Fibroblast of skin of abdomen (primary cell): ENCODE results near the gene PTPRG.

Source experiments
- DNase-seq: peaks from one replicate; pipeline ENCODE4 v3.0.0-alpha.2; 2013

The PTPRG gene

DNA sequence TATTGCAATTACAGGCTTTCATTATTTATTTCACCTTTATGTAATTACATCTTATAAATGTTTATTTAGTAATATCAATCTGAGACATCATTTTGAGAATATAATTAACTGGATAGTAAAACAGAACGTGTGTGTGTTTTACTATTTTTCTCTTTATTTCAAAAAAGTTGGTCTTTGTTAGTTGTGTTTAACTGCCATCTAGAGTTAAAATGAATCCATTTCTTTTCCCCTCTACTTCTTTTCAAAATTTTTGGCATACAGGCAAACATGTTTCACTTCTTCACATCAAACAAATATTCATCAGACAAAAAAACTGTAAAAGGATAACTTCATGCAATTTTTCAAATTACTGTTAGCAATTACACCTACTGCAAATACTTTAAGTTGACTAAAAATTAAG, 750.8 kb downstream of the PTPRG start:
- no peak for DNase-seq

- no peak for DNase-seq
Measured at GRCh38 chr3:62316525-62316924, 755.2 kb downstream of the PTPRG start.

GRCh38 chr3:62318365-62318751, 757.0 kb downstream of the PTPRG start:
- DNase-seq = no peak

DNA sequence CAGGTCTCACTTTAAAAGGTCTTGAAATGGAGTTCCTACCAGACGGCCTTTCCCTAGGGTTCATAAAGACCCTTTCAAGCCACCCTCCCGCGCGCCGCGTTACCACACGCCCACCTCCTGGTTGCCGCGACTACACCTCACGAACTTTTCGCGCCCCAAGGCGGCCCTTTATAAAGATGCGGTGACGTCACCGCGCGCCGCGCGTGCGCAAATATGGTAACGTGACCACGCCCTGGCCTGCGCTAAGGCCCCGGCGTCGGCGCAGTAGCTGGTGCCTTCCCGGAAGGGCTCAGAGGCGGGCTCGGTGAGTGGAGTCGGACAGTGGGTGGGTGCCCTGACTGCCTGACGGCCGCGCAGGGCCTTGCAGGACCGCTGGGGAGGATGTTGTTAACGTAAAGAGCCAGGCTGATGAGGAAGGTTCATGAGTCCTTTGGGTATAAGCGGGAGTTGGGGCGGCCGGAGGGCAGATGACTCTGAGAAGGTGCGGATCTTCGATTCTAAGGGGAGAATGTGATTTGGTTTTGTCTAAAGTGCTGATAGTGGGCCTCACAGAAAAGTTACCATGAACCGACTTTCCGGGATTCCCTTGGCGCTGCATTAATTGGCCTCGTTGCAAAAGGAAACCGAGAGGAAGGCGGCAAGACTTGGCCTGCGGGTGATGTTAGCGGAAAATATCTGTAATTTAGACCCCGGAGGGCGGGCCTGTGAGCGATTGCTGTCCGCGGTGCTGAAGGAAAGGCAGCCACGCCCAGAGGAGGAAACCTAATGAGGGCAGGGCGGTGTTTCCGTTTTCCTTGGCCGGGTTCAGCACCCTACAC, 757.6 kb downstream of the PTPRG start:
- DNase-seq = peak; percentile 89

DNA sequence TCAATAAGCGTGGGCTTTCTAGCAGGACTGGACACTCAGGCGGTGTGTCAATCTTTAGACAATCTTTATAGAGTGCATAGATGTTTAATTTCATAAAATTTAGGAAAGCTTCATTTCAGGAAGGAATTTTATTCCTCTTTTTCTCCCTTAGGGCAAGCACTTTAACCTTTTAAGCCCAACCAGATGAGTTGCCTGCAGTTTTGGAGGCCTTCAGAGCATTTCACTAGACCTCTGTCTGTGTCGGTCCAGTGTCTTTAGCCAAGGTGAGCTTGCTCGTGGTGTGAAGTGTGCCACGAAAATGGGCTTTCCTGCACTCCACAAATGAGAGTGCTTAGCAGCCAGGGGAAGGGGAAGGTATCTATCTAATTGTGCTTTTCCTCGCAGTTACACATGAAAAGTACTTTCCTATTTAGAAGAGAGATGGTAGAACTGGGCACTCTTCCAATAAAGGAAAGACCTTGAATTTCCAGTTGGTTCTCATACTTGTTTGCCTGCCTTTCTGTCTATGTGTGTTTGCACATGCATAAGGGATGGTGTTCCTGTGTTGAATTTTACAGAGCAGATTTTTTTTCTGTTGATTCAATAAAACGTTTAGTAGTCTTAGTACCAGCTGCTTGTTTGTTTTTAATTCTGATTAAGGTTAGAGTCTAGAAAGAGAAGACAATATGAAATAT, 758.3 kb downstream of the PTPRG start:
- no peak for DNase-seq

- DNase-seq = no peak
Measured at GRCh38 chr3:62323241-62323640, 761.9 kb downstream of the PTPRG start.

DNA sequence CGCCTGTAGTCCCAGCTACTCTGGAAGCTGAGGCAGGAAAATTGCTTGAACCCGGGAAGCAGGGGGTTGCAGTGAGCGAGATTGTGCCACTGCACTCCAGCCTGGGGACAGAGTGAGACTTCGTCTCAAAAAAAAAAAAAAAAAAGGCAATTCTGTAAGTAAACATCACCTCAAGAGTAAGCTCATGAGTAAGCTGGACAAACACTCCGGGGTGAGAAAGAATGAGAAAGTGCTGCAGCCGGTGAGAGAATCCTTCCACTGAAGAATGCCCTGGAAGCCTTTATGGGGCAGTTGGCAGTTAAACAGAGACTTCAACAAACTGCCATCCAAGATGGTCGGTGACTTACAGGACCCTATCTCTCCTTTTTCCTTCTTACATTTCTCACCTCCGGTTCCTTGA, 764.5 kb downstream of the PTPRG start:
- DNase-seq = no peak

DNA sequence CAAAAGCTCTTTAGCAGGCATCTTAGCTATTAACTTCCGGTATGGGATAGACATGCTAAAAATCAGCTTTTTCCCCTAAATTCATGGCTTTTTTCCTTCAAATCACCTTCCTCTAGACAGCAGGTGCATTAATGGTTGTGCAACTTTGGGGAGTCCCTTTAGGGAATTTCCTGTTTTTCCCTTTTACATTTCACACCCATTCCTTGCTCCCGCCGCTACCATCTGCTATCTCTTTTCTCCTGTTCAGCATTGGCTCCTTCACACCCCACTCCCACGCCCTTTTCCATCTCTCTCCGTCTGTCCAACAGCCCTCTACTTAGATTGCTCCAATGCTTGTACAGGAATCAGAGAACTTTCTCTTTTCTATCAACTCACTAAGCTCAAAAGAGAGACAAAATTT, 768.6 kb downstream of the PTPRG start:
- no peak for DNase-seq

- no peak for DNase-seq
Measured at GRCh38 chr3:62332017-62332416, 770.6 kb downstream of the PTPRG start.

DNA sequence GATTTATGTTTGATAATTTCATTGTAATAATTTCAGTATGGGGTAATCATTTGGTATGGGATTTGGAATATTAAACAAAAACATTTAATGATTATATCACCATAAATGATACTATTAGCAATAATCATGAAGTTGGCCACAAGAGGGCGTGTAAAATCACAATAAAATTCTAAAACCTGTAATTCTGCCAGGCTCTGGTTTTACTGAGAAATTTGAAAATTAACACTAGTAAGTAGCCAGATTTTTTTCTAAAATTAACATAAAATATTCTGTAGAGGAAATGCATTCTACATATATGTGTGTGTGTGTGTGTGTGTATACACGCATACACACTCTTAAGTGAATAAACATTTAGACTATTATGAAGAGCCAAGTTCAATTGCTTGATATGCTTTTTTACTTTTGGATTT, 771.5 kb downstream of the PTPRG start:
- peak; percentile 16 for DNase-seq

GRCh38 chr3:62335196-62335595, 773.8 kb downstream of the PTPRG start:
- no peak for DNase-seq

GRCh38 chr3:62343755-62344154, 782.4 kb downstream of the PTPRG start:
- DNase-seq = no peak
